NCI-H1436 treated with DMSO at 0.1 percent for 48 hours (cell line): ENCODE data around the gene APOBR.
A peak's percentile ranks its signal among the peaks of the same experiment; 100 is the strongest.
"Not testable (repeated sequence)": the region's sequence is repeated elsewhere in the genome, so short reads cannot be mapped to it uniquely, and the experiment has no call there.

Experiments
- DNase-seq: peaks from one replicate; lab custom pipeline; 2025; lab: John Stamatoyannopoulos, UW

Gene APOBR

GRCh38 chr16:28494121-28494851 lies at the start of gene APOBR:
Gene APOBR (plus strand): TSS chr16:28494643. CDS start chr16:28494682, 39 bp downstream.
- no peak for DNase-seq

- DNase-seq: not testable (repeated sequence)
These were observed 48.1 kb upstream of the APOBR start for GRCh38 chr16:28446388-28446787.

DNA sequence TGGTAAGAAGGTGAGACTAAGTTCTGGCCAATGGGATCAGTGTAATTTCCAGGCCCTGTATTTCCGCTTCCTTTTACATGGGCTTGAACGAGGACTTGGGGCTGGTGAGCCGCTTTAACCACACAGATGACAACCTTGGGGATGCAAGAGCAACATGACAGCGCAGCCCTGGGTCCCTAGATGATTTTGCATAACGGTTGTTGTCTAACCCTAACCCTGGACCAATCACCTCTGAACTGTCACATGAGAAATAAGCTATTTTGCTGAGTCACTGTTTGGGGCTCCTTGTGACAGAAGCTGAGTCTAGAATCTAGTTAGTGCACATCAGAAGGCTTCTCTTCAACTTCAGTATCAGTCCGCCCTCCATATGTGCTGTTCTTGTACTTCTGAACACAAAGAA lies 47.4 kb upstream of the APOBR start:
- DNase-seq: not testable (repeated sequence)

DNA sequence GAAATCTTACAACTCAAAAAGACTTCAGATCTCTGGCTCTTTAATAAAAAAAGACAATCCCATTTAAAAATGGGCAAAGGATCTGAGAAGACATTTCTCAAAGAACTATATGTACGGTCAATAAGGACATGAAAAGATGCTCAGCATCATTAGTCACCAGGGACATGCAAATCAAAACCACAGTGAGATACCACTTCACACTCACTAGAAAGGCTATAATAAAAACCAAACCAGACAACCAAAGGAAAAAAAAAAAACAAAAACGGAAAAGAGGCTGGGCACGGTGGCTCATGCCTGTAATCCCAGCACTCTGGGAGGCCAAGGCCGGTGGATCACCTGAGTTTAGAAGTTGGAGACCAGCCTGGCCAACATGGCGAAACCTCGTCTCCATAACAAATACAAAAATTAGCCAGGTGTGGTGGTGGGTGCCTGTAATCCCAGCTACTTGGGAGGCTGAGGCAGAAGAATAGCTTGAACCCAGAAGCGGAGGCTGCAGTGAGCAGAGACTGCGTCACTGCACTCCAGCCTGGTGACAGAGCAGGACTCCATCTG lies 20.7 kb upstream of the APOBR start:
- no peak for DNase-seq

GRCh38 chr16:28475221-28475620 lies 19.2 kb upstream of the APOBR start:
- DNase-seq: no peak

DNA sequence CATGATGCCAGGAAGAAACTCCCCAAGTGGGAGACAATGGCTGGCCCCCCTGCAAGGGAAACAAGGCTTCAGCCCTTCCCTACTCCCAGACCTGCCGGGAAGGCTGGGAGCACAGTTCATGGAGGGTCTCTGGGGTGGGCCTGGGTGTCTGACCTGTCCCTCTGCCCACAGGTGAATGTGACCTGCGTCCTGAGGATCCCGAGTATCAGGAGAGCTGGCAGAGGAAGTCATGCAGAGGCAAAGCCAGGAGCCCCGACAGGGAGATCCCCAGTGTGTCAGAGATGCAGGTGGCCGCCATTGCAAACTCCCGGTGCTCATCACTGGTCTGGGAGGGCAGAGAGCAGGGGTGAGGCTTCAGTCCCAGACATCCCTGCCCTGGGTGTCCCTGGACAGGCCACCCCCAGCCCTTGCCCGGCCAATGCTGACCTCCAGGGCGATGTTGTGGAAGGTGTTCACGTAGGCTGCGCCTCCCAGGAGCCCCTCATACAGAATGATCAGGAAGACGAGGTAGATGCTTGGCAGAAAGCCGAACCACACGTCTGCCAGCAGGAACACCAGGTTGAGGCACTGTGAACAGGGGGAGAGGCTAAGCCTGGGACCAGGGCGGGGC lies 17.0 kb upstream of the APOBR start:
- DNase-seq: no peak

DNA sequence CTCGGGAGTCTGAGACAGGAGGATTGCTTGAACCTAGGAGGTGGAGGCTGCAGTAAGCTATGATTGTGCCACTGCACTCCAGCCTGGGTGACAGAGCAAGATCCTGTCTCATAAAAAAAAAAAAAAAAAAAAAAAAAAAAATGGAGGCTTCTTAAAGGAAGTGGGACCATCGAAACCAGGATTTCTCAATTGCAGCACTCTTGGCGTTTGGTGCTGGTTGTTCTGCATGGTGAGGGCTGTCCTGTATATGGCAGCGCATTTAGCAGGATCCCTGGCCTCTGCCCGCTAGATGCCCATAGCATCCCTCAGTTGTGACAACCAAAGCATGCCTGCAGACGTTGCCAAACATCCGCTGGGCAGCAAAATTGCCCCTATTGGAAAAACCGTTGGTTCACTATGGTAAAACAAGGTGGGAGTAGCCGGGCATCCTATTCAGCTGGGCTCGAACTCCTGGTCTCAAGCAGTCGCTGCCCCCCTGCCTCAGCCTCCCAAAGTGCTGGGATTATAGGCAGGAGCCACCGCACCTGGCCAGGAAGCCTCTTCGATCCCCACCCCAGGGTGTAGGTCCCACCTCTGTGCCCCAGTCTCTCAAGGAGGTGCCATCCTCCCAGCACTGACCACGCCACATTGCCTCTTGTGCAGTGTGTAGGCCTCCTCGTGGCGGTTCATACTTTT lies 15.8 kb upstream of the APOBR start:
- no peak for DNase-seq

GRCh38 chr16:28482026-28482425 lies 12.4 kb upstream of the APOBR start:
- no peak for DNase-seq

GRCh38 chr16:28483361-28483760 lies 11.1 kb upstream of the APOBR start:
- DNase-seq: not testable (repeated sequence)

GRCh38 chr16:28486266-28486665 lies 8.2 kb upstream of the APOBR start:
- no peak for DNase-seq

DNA sequence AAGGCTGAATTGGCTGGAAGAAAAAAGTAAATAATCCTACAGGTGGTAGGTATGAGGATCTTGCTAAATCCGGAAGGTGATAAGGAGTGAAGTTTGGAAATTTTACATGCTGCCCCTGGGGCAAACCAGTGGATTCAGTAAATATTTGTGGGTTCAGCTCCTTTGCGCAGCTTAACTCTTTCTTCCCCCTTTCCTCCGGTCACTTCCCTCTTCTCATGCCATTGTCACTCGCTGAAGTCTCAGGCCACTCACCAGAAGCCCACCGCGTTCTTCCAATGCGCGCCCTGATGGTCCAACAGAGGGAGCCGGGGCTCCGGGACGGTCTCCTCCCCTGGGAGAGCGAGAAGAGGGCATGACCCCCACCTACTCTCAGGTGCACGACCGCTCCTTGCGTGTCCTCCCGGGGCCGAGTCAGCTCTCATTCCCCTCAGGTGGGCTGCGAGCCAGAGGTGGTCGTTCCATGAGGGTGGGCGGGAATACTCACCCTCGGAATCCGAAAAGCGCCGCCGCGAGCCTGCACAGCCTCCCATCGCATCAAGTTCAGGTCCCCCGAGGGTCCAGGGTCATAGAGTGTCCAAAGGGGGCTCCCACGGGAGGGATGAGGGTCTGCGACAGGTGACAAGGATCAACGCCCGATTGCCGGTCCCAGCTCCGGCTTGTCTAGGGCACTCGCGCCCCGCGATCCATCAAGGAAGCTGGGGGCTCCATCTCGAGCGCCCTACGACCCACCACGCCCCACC lies 3.0 kb upstream of the APOBR start:
- no peak for DNase-seq

DNA sequence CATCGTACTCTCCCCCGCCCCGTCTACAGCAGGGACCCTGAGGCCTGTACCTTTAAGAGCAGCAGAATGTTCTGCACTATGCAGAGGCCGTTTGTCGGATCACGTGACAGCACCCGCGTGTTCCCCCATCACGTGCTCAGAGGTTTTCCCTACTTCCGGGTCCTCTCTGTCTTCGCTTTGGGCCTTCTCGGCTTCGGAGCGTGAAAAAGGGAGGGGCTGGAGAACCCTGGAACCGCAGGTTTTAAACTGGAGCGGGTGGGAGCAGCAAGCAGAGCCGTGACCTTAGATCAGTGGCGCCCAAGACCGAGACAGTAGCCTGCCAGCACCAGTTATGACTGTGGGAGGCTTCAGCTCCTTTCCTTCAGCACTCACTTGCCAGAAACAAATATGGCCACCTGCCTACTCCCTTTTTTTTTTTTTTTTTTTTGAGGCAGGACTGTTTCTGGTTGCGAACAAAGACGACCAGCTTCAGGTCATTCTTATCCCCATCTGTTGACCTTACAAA lies 2.4 kb upstream of the APOBR start, which contains the start of gene CLN3:
Gene CLN3 (minus strand): TSS at position 105 of the 505 bp plus-strand sequence. CDS start 315 bp downstream, outside the sequence.
- peak; percentile 60 for DNase-seq

DNA sequence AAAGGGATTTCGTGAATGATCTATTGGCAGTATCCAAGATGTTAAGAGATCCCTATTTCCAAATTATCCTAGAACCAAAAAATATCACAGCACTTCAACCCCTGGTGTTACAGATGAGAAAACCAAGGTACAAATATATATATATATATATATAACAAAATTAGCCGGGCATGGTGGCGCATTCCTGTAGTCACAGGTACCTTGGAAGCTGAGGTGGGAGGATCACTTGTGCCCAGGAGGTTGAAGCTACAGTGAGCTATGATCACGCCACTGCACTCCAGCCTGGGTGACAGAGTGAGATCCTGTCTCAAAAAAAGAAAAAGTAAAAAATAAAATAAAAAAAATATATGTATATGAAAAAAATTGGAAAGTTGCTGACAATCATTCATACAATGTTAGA lies 1.9 kb upstream of the APOBR start:
- DNase-seq: no peak

GRCh38 chr16:28495098-28495793 lies 803 bp downstream of the APOBR start:
- no peak for DNase-seq

DNA sequence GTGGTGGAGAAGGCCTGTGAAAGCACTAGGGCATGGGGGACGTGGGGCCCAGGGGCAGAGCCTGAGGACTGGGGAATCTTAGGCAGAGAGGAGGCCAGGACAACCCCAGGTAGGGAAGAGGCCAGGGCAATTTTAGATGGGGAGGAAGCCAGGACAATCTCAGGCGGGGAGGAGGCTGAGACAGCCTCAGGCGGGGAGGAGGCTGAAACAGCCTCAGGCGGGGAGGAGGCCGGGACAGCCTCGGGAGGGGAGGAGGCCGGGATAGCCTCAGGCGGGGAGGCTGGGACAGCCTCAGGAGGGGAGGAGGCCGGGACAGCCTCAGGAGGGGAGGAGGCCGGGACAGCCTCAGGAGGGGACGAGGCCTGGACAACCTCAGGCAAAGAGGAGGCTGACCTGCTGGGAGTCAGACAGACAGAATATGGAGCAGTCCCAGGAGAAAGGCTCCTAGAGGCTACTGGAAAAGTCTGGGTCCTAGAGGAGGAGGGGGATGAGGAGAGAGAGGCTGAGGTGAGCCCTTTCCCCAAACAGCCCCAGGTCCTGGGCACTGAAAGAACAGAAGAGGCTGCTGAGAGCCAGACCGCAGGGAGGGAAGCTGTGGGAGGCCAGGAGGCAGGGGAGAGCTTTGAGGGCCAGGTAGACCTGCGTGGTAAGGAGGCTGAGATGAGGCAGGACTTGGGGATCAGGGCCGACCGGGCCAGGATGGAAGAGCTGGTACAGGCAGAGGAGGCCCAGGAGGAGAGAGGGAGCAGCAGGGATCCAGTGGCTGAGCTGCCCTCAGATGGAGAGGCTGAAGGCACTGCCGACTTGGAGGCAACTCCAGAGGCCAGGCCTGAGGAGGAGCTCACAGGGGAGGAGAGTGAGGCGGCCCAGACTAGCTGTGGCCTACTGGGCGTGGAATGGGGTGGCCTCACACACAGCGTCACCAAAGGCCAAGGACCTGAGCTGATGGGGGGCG lies 1.6 kb downstream of the APOBR start:
- DNase-seq: no peak

- no peak for DNase-seq
These were observed 2.4 kb downstream of the APOBR start for GRCh38 chr16:28496844-28497243.

- DNase-seq: no peak
These were observed 2.9 kb downstream of the APOBR start for GRCh38 chr16:28497386-28497785.

GRCh38 chr16:28497861-28498599 lies 3.6 kb downstream of the APOBR start:
- DNase-seq: no peak

DNA sequence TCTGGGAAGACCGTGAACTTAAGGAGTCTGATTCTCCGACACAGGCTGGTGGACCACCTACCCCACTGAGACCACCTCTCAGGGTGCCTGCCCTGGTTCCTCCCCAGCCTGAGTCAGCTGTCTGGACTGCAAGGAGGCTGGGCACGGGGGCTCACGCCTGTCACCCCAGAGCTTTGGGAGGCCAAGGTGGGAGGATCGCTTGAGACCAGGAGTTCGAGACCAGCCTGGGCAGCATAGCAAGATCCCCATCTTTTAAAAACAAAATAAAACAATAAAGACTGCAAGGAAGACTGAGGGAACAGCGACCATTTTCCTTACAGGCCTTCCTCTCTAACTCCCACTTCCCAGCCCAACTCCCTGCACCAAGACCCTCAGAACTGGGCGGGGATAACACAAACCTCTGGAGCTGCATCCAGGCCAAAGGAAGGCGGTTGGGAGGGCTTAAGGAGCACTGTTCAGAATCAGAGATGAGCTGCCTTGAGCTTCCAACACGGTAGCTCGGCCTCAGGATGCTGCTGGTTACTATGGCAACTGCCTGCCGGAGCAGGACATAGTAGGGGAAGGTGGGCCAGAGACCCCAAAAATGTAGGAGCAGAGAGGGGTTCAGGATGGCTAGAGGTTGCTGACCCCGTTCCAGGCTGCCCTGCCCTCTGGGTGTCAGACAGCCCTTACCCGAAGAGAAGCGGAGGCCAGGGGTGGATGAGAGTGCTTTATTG lies 4.4 kb downstream of the APOBR start:
- no peak for DNase-seq
